Measurements from ENCODE around the gene PFKFB3. TPM values are rescaled to one million over a fixed set of nuclear protein-coding genes. Genes with fewer than 3 reads are reported as not detected.

The PFKFB3 gene
- total RNA-seq, 1 donor from 2014 or later: 43.2 TPM

- Histone ChIP-seq H3K4me3 (no peak overlapping the region), H3K27me3 (no peaks in the 10 kb centered on the region), H3K27ac (no peak overlapping the region), H3K4me1 (no peaks in the 10 kb centered on the region), H3K9me3 (no peaks in the 10 kb centered on the region), H3K36me3 (no peaks in the 10 kb centered on the region)
- intact Hi-C loops (cut with DNase I): no loop called here
- TF ChIP-seq POLR2AphosphoS5 (IDR thresholded peaks at IDR 0.05; ENCODE audit: insufficient read depth in 1 of 2, low read depth in 1 of 2) (no peak), POLR2A (IDR thresholded peaks at IDR 0.05) (no peak), CTCF (IDR thresholded peaks at IDR 0.05) (no peak)
- no peak for DNase-seq (ENCODE audit: extremely low spot score in 2 of 2)
These were observed 56.4 kb downstream of the PFKFB3 start for GRCh38 chr10:6259153-6259552.

- H3K9me3 ChIP-seq: no peaks in the 10 kb centered on the region
- TF ChIP-seq CTCF (IDR thresholded peaks at IDR 0.05) (no peak), POLR2A (IDR thresholded peaks at IDR 0.05) (no peak), POLR2AphosphoS5 (IDR thresholded peaks at IDR 0.05; ENCODE audit: insufficient read depth in 1 of 2, low read depth in 1 of 2) (no peak)
- intact Hi-C loops (cut with DNase I): no loop called here
- H3K27ac ChIP-seq: no peak overlapping the region
- H3K36me3 ChIP-seq: no peaks in the 10 kb centered on the region
- H3K4me3 ChIP-seq: no peak overlapping the region
- DNase-seq (ENCODE audit: extremely low spot score in 2 of 2): no peak
- no peaks in the 10 kb centered on the region for H3K4me1 ChIP-seq
- H3K27me3 ChIP-seq: no peaks in the 10 kb centered on the region
These were observed 58.1 kb downstream of the PFKFB3 start for GRCh38 chr10:6260843-6261242.

- H3K9me3 ChIP-seq: no peaks in the 10 kb centered on the region
- H3K4me3 ChIP-seq: no peak overlapping the region
These were observed 65.2 kb downstream of the PFKFB3 start for GRCh38 chr10:6267941-6268340.

GRCh38 chr10:6269432-6269831 lies 66.7 kb downstream of the PFKFB3 start:
- intact Hi-C loops (cut with DNase I): no loop called here
- Histone ChIP-seq H3K27me3 (no peaks in the 10 kb centered on the region), H3K27ac (no peak overlapping the region), H3K4me3 (no peak overlapping the region), H3K9me3 (no peaks in the 10 kb centered on the region), H3K4me1 (peaks cover under 1% of the 10 kb centered on the region), H3K36me3 (no peaks in the 10 kb centered on the region)
- DNase-seq (ENCODE audit: extremely low spot score in 2 of 2): no peak
- TF ChIP-seq POLR2A (IDR thresholded peaks at IDR 0.05) (no peak), CTCF (IDR thresholded peaks at IDR 0.05) (no peak), POLR2AphosphoS5 (IDR thresholded peaks at IDR 0.05; ENCODE audit: insufficient read depth in 1 of 2, low read depth in 1 of 2) (no peak)

More at GRCh38 chr10:6267941-6268340, 65.2 kb downstream of the PFKFB3 start:
- no peak for DNase-seq (ENCODE audit: extremely low spot score in 2 of 2)
- TF ChIP-seq CTCF (IDR thresholded peaks at IDR 0.05) (no peak), POLR2AphosphoS5 (IDR thresholded peaks at IDR 0.05; ENCODE audit: insufficient read depth in 1 of 2, low read depth in 1 of 2) (no peak), POLR2A (IDR thresholded peaks at IDR 0.05) (no peak)
- Histone ChIP-seq H3K36me3 (no peaks in the 10 kb centered on the region), H3K27me3 (no peaks in the 10 kb centered on the region), H3K4me1 (no peaks in the 10 kb centered on the region), H3K27ac (no peak overlapping the region)
- intact Hi-C loops (cut with DNase I): no loop called here

GRCh38 chr10:6269953-6270867 lies 67.5 kb downstream of the PFKFB3 start:
- DNase-seq (ENCODE audit: extremely low spot score in 2 of 2): no peak
- Histone ChIP-seq H3K27me3 (no peaks in the 10 kb centered on the region), H3K4me1 (peaks cover 9% of the 10 kb centered on the region), H3K36me3 (no peaks in the 10 kb centered on the region), H3K9me3 (no peaks in the 10 kb centered on the region), H3K4me3 (no peak overlapping the region), H3K27ac (no peak overlapping the region)
- intact Hi-C loops (cut with DNase I): no loop called here
- TF ChIP-seq POLR2A (IDR thresholded peaks at IDR 0.05): no peak
- no peak for TF ChIP-seq CTCF (IDR thresholded peaks at IDR 0.05)
- no peak for TF ChIP-seq POLR2AphosphoS5 (IDR thresholded peaks at IDR 0.05; ENCODE audit: insufficient read depth in 1 of 2, low read depth in 1 of 2)

Measured in vagina (tissue), 2 donors.